Peyer's patch (tissue), 4 donors: ENCODE measurements around the gene AKAP12. TPM values are rescaled to one million over a fixed set of nuclear protein-coding genes. Genes with fewer than 3 reads are reported as not detected.

Experiments
- DNase-seq, 3 donors: peaks; one replicate each; pipeline ENCODE4 v3.0.0-alpha.2; 2017 to 2019
- H3K27ac ChIP-seq, 4 donors: fragments of 200-600 bp; sonication (generic); one replicate each; pipeline ENCODE4 v1.5.1; 2016 to 2019
- H3K27me3 ChIP-seq, 2 donors: fragments of 200-600 bp; sonication (generic); one replicate each; pipeline ENCODE4 v1.5.1; 2019
- H3K36me3 ChIP-seq, 3 donors: fragments of 200-600 bp; sonication (generic); one replicate each; pipeline ENCODE4 v1.5.1; 2016 to 2019
- H3K4me1 ChIP-seq, 4 donors: fragments of 200-600 bp; sonication (generic); one replicate each; pipeline ENCODE4 v1.5.1; 2016 to 2019
- H3K4me3 ChIP-seq, 4 donors: fragments of 200-600 bp; sonication (generic); 1 replicate in 3 of 4; 2 replicates in 1 of 4; pipeline ENCODE4 v1.5.1; 2016 to 2019; ENCODE audit warnings: mild to moderate bottlenecking in 1 of 4
- H3K9me3 ChIP-seq, 4 donors: fragments of 200-600 bp; sonication (generic); one replicate each; pipeline ENCODE4 v1.5.1; 2016 to 2019; ENCODE audit warnings: mild to moderate bottlenecking in 1 of 4
- CTCF ChIP-seq, 6 experiments: fragments of 450-650 bp in 4 of 6; fragments of 200-600 bp in 2 of 6; sonication (generic) in 1 of 6; IDR thresholded peaks; one replicate each; pipeline ENCODE4 v1.5.1; 2017 to 2019; ENCODE audit warnings: antibody characterized with exemption in 6 of 6, mild to moderate bottlenecking in 3 of 6, moderate library complexity in 1 of 6
- POLR2A ChIP-seq, 2 donors: fragments of 450-650 bp; IDR thresholded peaks; one replicate each; pipeline ENCODE4 v1.5.1; 2017; ENCODE audit warnings: antibody characterized with exemption in 2 of 2, mild to moderate bottlenecking in 2 of 2, moderate library complexity in 2 of 2
- total RNA-seq, 4 donors: library from RNA; depleted of rRNA; stranded (reverse); fragments of >200 nt; gene quantifications; one replicate each; pipeline ENCODE4 v1.1.0, GENCODE V29; 2016

AKAP12 gene
- total RNA-seq, 4 donors from 2014 or later = 6.5 to 54.5 (median 23.8) TPM

GRCh38 chr6:151260205-151260604 is 20.4 kb downstream of the AKAP12 start:
- Histone ChIP-seq H3K27ac (no peak overlapping the region), H3K27me3 (no peaks in the 10 kb centered on the region), H3K36me3 (no peaks in the 10 kb centered on the region), H3K4me3 (no peak overlapping the region), H3K4me1 (peaks cover 0 to 4% (median 0%) of the 10 kb centered on the region in 4 donors), H3K9me3 (no peaks in the 10 kb centered on the region)
- DNase-seq = no peak
- no peak for TF ChIP-seq POLR2A (IDR thresholded peaks at IDR 0.05)
- TF ChIP-seq CTCF (IDR thresholded peaks at IDR 0.05) = no peak

GRCh38 chr6:151263035-151263434 is 23.3 kb downstream of the AKAP12 start:
- no peaks in the 10 kb centered on the region for H3K4me1 ChIP-seq
- H3K4me3 ChIP-seq = no peak overlapping the region
- no peak for DNase-seq
- H3K9me3 ChIP-seq = no peaks in the 10 kb centered on the region
- H3K27ac ChIP-seq = no peak overlapping the region
- no peaks in the 10 kb centered on the region for H3K36me3 ChIP-seq
- no peak for TF ChIP-seq CTCF (IDR thresholded peaks at IDR 0.05)
- TF ChIP-seq POLR2A (IDR thresholded peaks at IDR 0.05) = no peak
- no peaks in the 10 kb centered on the region for H3K27me3 ChIP-seq

- H3K4me3 ChIP-seq = no peak overlapping the region
- no peak for TF ChIP-seq CTCF (IDR thresholded peaks at IDR 0.05)
- TF ChIP-seq POLR2A (IDR thresholded peaks at IDR 0.05) = no peak
- H3K36me3 ChIP-seq = no peaks in the 10 kb centered on the region
- DNase-seq = no peak
- no peaks in the 10 kb centered on the region for H3K9me3 ChIP-seq
- no peaks in the 10 kb centered on the region for H3K4me1 ChIP-seq
- H3K27me3 ChIP-seq = no peaks in the 10 kb centered on the region
- H3K27ac ChIP-seq = no peak overlapping the region
Measured at GRCh38 chr6:151263967-151264366, 24.2 kb downstream of the AKAP12 start.

GRCh38 chr6:151265282-151265681 is 25.5 kb downstream of the AKAP12 start:
- TF ChIP-seq CTCF (IDR thresholded peaks at IDR 0.05) (no peak), POLR2A (IDR thresholded peaks at IDR 0.05) (no peak)
- Histone ChIP-seq H3K36me3 (no peaks in the 10 kb centered on the region), H3K9me3 (no peaks in the 10 kb centered on the region), H3K27me3 (no peaks in the 10 kb centered on the region), H3K4me1 (no peaks in the 10 kb centered on the region), H3K4me3 (no peak overlapping the region), H3K27ac (no peak overlapping the region)
- DNase-seq = no peak

- H3K27ac ChIP-seq = no peak overlapping the region
- H3K4me3 ChIP-seq = no peak overlapping the region
- H3K4me1 ChIP-seq = no peaks in the 10 kb centered on the region
- TF ChIP-seq POLR2A (IDR thresholded peaks at IDR 0.05) = no peak
- TF ChIP-seq CTCF (IDR thresholded peaks at IDR 0.05) = no peak
- H3K27me3 ChIP-seq = no peaks in the 10 kb centered on the region
- DNase-seq = no peak
- no peaks in the 10 kb centered on the region for H3K36me3 ChIP-seq
- H3K9me3 ChIP-seq = no peaks in the 10 kb centered on the region
Measured at GRCh38 chr6:151269321-151269995, 29.7 kb downstream of the AKAP12 start.

GRCh38 chr6:151275121-151275520 is 35.4 kb downstream of the AKAP12 start:
- DNase-seq = no peak
- Histone ChIP-seq H3K27me3 (no peaks in the 10 kb centered on the region), H3K9me3 (no peaks in the 10 kb centered on the region), H3K4me3 (no peak overlapping the region), H3K36me3 (no peaks in the 10 kb centered on the region), H3K4me1 (no peaks in the 10 kb centered on the region), H3K27ac (no peak overlapping the region)
- no peak for TF ChIP-seq POLR2A (IDR thresholded peaks at IDR 0.05)
- no peak for TF ChIP-seq CTCF (IDR thresholded peaks at IDR 0.05)
